Glomerular visceral epithelial cell (primary cell): Measurements from ENCODE around the gene HELT.
A peak's percentile ranks its signal among the peaks of the same experiment; 100 is the strongest.
"Not testable (repeated sequence)": the region's sequence is repeated elsewhere in the genome, so short reads cannot be mapped to it uniquely, and the experiment has no call there.

ENCODE experiments used
- DNase-seq: peaks from one replicate; pipeline ENCODE4 v3.0.0-alpha.2; 2016; ENCODE audit errors: extremely low spot score

The HELT gene

GRCh38 chr4:185017964-185018772 lies at the start of gene HELT:
TSS of gene HELT (plus strand) at chr4:185018490. CDS start at chr4:185018929, 439 bp downstream.
- DNase-seq = no peak

- no peak for DNase-seq
Measured at GRCh38 chr4:184968784-184969201, 49.5 kb upstream of the HELT start.

GRCh38 chr4:184969610-184970009 lies 48.7 kb upstream of the HELT start:
- DNase-seq = no peak

- no peak for DNase-seq
Measured at GRCh38 chr4:184972991-184973390, 45.3 kb upstream of the HELT start.

GRCh38 chr4:184976348-184976747 lies 41.9 kb upstream of the HELT start:
- DNase-seq = not testable (repeated sequence)

GRCh38 chr4:184977747-184978146 lies 40.5 kb upstream of the HELT start:
- DNase-seq = no peak

- no peak for DNase-seq
Measured at GRCh38 chr4:184978211-184978610, 40.1 kb upstream of the HELT start.

- no peak for DNase-seq
Measured at GRCh38 chr4:184979461-184980124, 38.7 kb upstream of the HELT start.

GRCh38 chr4:184980261-184980660 lies 38.0 kb upstream of the HELT start:
- DNase-seq = no peak

- peak; percentile 75 for DNase-seq
Measured at GRCh38 chr4:184983672-184984356, 34.5 kb upstream of the HELT start.

- no peak for DNase-seq
Measured at GRCh38 chr4:184987493-184988031, 30.7 kb upstream of the HELT start.

GRCh38 chr4:184988611-184989010 lies 29.7 kb upstream of the HELT start:
- DNase-seq = no peak

GRCh38 chr4:184989283-184989682 lies 29.0 kb upstream of the HELT start:
- not testable (repeated sequence) for DNase-seq

- not testable (repeated sequence) for DNase-seq
Measured at GRCh38 chr4:184990131-184990530, 28.2 kb upstream of the HELT start.

GRCh38 chr4:184991860-184992259 lies 26.4 kb upstream of the HELT start:
- DNase-seq = no peak

- no peak for DNase-seq
Measured at GRCh38 chr4:184992422-184992821, 25.9 kb upstream of the HELT start.

- DNase-seq = no peak
Measured at GRCh38 chr4:184993247-184993646, 25.0 kb upstream of the HELT start.

- DNase-seq = no peak
Measured at GRCh38 chr4:184994010-184994622, 24.2 kb upstream of the HELT start.

GRCh38 chr4:184994623-184995010 lies 23.7 kb upstream of the HELT start:
- no peak for DNase-seq

- DNase-seq = not testable (repeated sequence)
Measured at GRCh38 chr4:184997656-184998055, 20.6 kb upstream of the HELT start.

- no peak for DNase-seq
Measured at GRCh38 chr4:185002784-185003183, 15.5 kb upstream of the HELT start.
